Measurements from ENCODE around the gene ZDHHC22.
A peak's percentile ranks its signal among the peaks of the same experiment; 100 is the strongest.
"Not testable (repeated sequence)": the region's sequence is repeated elsewhere in the genome, so short reads cannot be mapped to it uniquely, and the experiment has no call there.

The ZDHHC22 gene

GRCh38 chr14:77141214-77142004, at the start of gene ZDHHC22:
TSS of gene ZDHHC22 (minus strand) at chr14:77141791. CDS start at chr14:77139738, 2,053 bp downstream.
- DNase-seq (ENCODE audit: low read depth in 1 of 2, low spot score in 1 of 2), result no peak

- no peak for DNase-seq (ENCODE audit: low read depth in 1 of 2, low spot score in 1 of 2)
Observed at GRCh38 chr14:77190977-77191376, 49.4 kb upstream of the ZDHHC22 start.

GRCh38 chr14:77189479-77189878, 47.9 kb upstream of the ZDHHC22 start:
- no peak for DNase-seq (ENCODE audit: low read depth in 1 of 2, low spot score in 1 of 2)

GRCh38 chr14:77187649-77188012, 46.0 kb upstream of the ZDHHC22 start:
- no peak for DNase-seq (ENCODE audit: low read depth in 1 of 2, low spot score in 1 of 2)

- no peak for DNase-seq (ENCODE audit: low read depth in 1 of 2, low spot score in 1 of 2)
Observed at GRCh38 chr14:77186911-77187648, 45.5 kb upstream of the ZDHHC22 start.

GRCh38 chr14:77185093-77185465, 43.5 kb upstream of the ZDHHC22 start:
- no peak for DNase-seq (ENCODE audit: low read depth in 1 of 2, low spot score in 1 of 2)

- no peak for DNase-seq (ENCODE audit: low read depth in 1 of 2, low spot score in 1 of 2)
Observed at GRCh38 chr14:77184396-77185092, 43.0 kb upstream of the ZDHHC22 start.

GRCh38 chr14:77183896-77184295, 42.3 kb upstream of the ZDHHC22 start:
- DNase-seq (ENCODE audit: low read depth in 1 of 2, low spot score in 1 of 2), result no peak

- DNase-seq (ENCODE audit: low read depth in 1 of 2, low spot score in 1 of 2), result peak; percentile 8 to 55
Observed at GRCh38 chr14:77181603-77182437, 40.2 kb upstream of the ZDHHC22 start, which contains the start of gene TMEM63C. TSS of gene TMEM63C (plus strand) at chr14:77181798. CDS start at chr14:77218814, 37,016 bp downstream.

GRCh38 chr14:77180726-77181602, 39.4 kb upstream of the ZDHHC22 start:
- DNase-seq (ENCODE audit: low read depth in 1 of 2, low spot score in 1 of 2), result no peak

GRCh38 chr14:77178656-77179055, 37.1 kb upstream of the ZDHHC22 start:
- DNase-seq (ENCODE audit: low read depth in 1 of 2, low spot score in 1 of 2), result no peak

- DNase-seq (ENCODE audit: low read depth in 1 of 2, low spot score in 1 of 2), result no peak
Observed at GRCh38 chr14:77177702-77178101, 36.1 kb upstream of the ZDHHC22 start.

- no peak for DNase-seq (ENCODE audit: low read depth in 1 of 2, low spot score in 1 of 2)
Observed at GRCh38 chr14:77175843-77176242, 34.3 kb upstream of the ZDHHC22 start.

- not testable (repeated sequence) for DNase-seq (ENCODE audit: low read depth in 1 of 2, low spot score in 1 of 2)
Observed at GRCh38 chr14:77173911-77174617, 32.5 kb upstream of the ZDHHC22 start.

- no peak for DNase-seq (ENCODE audit: low read depth in 1 of 2, low spot score in 1 of 2)
Observed at GRCh38 chr14:77172916-77173315, 31.3 kb upstream of the ZDHHC22 start.

- DNase-seq (ENCODE audit: low read depth in 1 of 2, low spot score in 1 of 2), result no peak
Observed at GRCh38 chr14:77170045-77170444, 28.5 kb upstream of the ZDHHC22 start.

GRCh38 chr14:77161011-77161410, 19.4 kb upstream of the ZDHHC22 start:
- no peak for DNase-seq (ENCODE audit: low read depth in 1 of 2, low spot score in 1 of 2)

- no peak for DNase-seq (ENCODE audit: low read depth in 1 of 2, low spot score in 1 of 2)
Observed at GRCh38 chr14:77158882-77159255, 17.3 kb upstream of the ZDHHC22 start.

GRCh38 chr14:77158175-77158881, 16.7 kb upstream of the ZDHHC22 start:
- no peak for DNase-seq (ENCODE audit: low read depth in 1 of 2, low spot score in 1 of 2)
